HEK293T (cell line): ENCODE data around the gene NPEPPS.

Experiments
- BHLHE40 ChIP-seq: fragments of 450-650 bp; IDR thresholded peaks from 2 replicates; pipeline ENCODE4 v1.6.1; 2016; ENCODE audit warnings: mild to moderate bottlenecking, moderate library complexity, borderline replicate concordance
- ELF4 ChIP-seq: fragments of 450-650 bp; IDR thresholded peaks from 2 replicates; pipeline ENCODE4 v1.6.1; 2017; ENCODE audit warnings: antibody characterized with exemption
- FOXM1 ChIP-seq: fragments of 450-650 bp; IDR thresholded peaks from 2 replicates; pipeline ENCODE4 v1.6.1; 2017; ENCODE audit warnings: mild to moderate bottlenecking, borderline replicate concordance
- NFRKB ChIP-seq: fragments of 450-650 bp; IDR thresholded peaks from 2 replicates; pipeline ENCODE4 v1.6.1; 2016; ENCODE audit warnings: mild to moderate bottlenecking, moderate library complexity

DNA sequence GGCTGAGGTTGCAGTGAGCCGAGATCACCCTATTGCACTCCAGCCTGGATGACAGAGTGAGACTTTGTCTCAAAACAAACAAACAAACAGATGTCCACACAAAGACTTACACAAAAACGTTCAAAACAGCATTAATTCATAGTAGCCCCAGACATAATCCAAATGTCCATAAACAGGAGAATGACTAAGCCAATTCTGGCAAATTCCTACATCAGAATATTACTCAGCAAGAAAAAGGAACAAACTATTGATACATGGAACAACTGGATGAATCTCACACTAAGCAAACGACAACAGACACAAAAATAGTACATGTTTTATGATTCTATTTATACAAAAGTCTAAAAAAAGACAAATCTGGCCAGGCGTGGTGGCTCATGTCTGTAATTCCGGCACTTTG lies 108.0 kb downstream of the NPEPPS start:
- no peak for TF ChIP-seq BHLHE40
- TF ChIP-seq FOXM1: no peak
- TF ChIP-seq NFRKB: no peak
- TF ChIP-seq ELF4: no peak
